ENCODE measurements around the gene LRP1B.

DNA sequence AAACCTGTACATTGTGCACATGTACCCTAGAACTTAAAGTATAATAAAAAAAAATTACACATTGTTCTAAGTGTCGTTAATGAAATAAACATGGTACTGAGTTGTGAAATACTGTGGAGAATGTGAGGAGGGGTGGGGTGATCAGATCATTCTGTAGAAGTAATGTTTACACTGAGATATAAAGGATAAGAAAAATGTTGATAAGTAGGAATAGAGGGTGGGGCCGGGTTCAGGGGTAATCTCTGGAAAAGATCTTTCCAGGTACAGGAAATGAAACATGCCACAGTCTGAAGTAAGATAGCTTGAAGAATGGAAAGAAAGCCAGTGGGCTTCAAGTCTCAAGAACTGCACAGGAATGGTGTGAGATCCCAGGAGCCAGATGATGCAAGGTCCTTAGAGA is 1482.4 kb downstream of the LRP1B start:
- TF ChIP-seq, protein P1, sequence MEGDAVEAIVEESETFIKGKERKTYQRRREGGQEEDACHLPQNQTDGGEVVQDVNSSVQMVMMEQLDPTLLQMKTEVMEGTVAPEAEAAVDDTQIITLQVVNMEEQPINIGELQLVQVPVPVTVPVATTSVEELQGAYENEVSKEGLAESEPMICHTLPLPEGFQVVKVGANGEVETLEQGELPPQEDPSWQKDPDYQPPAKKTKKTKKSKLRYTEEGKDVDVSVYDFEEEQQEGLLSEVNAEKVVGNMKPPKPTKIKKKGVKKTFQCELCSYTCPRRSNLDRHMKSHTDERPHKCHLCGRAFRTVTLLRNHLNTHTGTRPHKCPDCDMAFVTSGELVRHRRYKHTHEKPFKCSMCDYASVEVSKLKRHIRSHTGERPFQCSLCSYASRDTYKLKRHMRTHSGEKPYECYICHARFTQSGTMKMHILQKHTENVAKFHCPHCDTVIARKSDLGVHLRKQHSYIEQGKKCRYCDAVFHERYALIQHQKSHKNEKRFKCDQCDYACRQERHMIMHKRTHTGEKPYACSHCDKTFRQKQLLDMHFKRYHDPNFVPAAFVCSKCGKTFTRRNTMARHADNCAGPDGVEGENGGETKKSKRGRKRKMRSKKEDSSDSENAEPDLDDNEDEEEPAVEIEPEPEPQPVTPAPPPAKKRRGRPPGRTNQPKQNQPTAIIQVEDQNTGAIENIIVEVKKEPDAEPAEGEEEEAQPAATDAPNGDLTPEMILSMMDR (conservative IDR thresholded peaks at IDR 0.05; ENCODE audit: low read length), result no peak
- TF ChIP-seq EZH2phosphoT487 (IDR thresholded peaks at IDR 0.05; ENCODE audit: borderline replicate concordance), result no peak
